Ishikawa (cell line): ENCODE results near the gene FBH1.

Experiments used
- CEBPB ChIP-seq: IDR thresholded peaks from 2 replicates; pipeline ENCODE4 v1.6.1; 2012
- EGR1 ChIP-seq: IDR thresholded peaks from 2 replicates; pipeline ENCODE4 v1.6.1; 2012
- EP300 ChIP-seq: IDR thresholded peaks from 2 replicates; pipeline ENCODE4 v1.6.1; 2012; ENCODE audit warnings: borderline replicate concordance
- NFIC ChIP-seq: IDR thresholded peaks from 2 replicates; pipeline ENCODE4 v1.6.1; 2012
- RAD21 ChIP-seq: IDR thresholded peaks from 2 replicates; pipeline ENCODE4 v1.6.1; 2012; ENCODE audit warnings: low read depth
- TAF1 ChIP-seq: IDR thresholded peaks from 2 replicates; pipeline ENCODE4 v1.6.1; 2012; ENCODE audit warnings: low read depth, mild to moderate bottlenecking
- TCF12 ChIP-seq: IDR thresholded peaks from 2 replicates; pipeline ENCODE4 v1.6.1; 2012; ENCODE audit warnings: low read depth
- TEAD4 ChIP-seq: IDR thresholded peaks from 2 replicates; pipeline ENCODE4 v1.6.1; 2012
- YY1 ChIP-seq: IDR thresholded peaks from 2 replicates; pipeline ENCODE4 v1.6.1; 2012; ENCODE audit warnings: low read depth
- ZBTB7A ChIP-seq: IDR thresholded peaks from 2 replicates; pipeline ENCODE4 v1.6.1; 2012; ENCODE audit warnings: low read depth

GRCh38 chr10:5918763-5919162, 28.7 kb downstream of the FBH1 start:
- no peak for TF ChIP-seq TEAD4
- no peak for TF ChIP-seq EP300
- TF ChIP-seq NFIC = no peak
- TF ChIP-seq ZBTB7A = no peak
- no peak for TF ChIP-seq EGR1
- no peak for TF ChIP-seq YY1
- TF ChIP-seq TAF1 = no peak
- TF ChIP-seq TCF12 = no peak
- TF ChIP-seq CEBPB = no peak
- TF ChIP-seq RAD21 = no peak
